ENCODE measurements around the gene YY1. TPM values are rescaled to one million over a fixed set of nuclear protein-coding genes. Genes with fewer than 3 reads are reported as not detected.
"Not testable (repeated sequence)": the region's sequence is repeated elsewhere in the genome, so short reads cannot be mapped to it uniquely, and the experiment has no call there.

YY1 gene
- total RNA-seq, 4 donors from 2014 or later = 40.2 to 61.7 (median 53.2) TPM

- Histone ChIP-seq H3K27me3 (no peaks in the 10 kb centered on the region), H3K4me1 (peaks cover 0 to 23% of the 10 kb centered on the region in 2 donors), H3K27ac (peak overlapping the region; percentile 79 to 90), H3K36me3 (no peaks in the 10 kb centered on the region), H3K4me3 (peak overlapping the region; percentile 58 to 75), H3K9me3 (no peaks in the 10 kb centered on the region)
- DNase-seq = no peak
- TF ChIP-seq, protein P1, sequence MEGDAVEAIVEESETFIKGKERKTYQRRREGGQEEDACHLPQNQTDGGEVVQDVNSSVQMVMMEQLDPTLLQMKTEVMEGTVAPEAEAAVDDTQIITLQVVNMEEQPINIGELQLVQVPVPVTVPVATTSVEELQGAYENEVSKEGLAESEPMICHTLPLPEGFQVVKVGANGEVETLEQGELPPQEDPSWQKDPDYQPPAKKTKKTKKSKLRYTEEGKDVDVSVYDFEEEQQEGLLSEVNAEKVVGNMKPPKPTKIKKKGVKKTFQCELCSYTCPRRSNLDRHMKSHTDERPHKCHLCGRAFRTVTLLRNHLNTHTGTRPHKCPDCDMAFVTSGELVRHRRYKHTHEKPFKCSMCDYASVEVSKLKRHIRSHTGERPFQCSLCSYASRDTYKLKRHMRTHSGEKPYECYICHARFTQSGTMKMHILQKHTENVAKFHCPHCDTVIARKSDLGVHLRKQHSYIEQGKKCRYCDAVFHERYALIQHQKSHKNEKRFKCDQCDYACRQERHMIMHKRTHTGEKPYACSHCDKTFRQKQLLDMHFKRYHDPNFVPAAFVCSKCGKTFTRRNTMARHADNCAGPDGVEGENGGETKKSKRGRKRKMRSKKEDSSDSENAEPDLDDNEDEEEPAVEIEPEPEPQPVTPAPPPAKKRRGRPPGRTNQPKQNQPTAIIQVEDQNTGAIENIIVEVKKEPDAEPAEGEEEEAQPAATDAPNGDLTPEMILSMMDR (IDR thresholded peaks at IDR 0.05) = no peak
- no peak for TF ChIP-seq POLR2A (IDR thresholded peaks at IDR 0.05)
- intact Hi-C loops (cut with DNase I; ENCODE audit: low total_unique reads) = no loop called here
Measured at GRCh38 chr14:100307766-100308426, 69.0 kb downstream of the YY1 start.

DNA sequence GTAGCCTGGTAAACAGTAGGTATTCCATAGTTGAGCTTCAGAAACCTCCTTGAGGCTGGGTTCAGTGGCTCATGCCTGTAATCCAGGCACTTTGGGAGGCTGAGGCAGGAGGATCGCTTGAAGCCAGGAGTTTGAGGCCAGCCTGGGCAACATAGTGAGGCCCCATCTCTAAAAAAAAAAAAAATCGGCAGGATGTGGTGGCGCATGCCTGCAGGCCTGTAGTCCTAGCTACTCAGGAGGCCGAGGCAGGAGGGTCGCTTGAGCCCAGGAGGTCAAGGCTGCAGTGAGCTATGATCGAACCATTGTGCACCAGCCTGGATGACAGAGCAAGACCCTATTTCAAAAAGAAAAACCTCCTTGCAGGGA lies 69.5 kb downstream of the YY1 start:
- peaks cover 0 to 18% of the 10 kb centered on the region in 2 donors for H3K4me1 ChIP-seq
- H3K9me3 ChIP-seq; DNase-seq; intact Hi-C loops (cut with DNase I; ENCODE audit: low total_unique reads); H3K36me3 ChIP-seq; H3K4me3 ChIP-seq; H3K27me3 ChIP-seq: not testable (repeated sequence)
- H3K27ac ChIP-seq = peak overlapping the region in 1 of 2 donors; percentile 79

DNA sequence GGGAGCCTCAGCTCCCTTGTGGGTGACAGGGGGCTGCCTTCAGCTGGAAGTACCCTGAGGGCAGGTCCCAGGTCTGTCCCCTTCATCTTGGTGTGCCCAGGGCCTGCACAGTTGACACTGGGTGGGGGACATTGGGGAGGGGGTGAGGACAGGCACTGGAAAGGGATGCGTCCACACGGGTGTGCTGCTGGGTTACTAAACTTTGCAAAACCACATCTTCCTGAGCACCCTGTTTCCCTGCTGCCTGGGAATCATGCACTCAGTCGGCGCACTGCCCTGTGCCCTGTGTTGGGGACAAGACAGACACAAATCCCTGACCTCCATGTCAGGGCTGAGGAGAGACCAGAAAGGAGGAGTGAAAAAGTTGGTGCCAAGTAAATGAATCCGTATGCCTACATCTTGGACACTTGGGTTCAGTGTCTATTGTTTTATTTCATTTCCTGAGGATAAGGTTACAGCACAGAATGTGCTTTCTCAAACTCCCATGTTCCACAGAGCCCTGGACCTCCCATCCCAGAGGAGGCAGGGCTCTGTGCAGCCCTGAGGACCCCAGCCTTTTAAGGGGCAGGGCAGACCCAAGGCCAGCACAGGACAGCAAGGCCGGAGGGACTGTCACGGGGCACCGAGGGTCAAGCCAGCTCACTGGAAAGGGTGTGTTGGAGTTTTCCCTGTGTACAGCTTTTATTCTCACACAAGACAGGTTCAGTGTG lies 70.2 kb downstream of the YY1 start:
- no peak overlapping the region for H3K4me3 ChIP-seq
- no peak for DNase-seq
- intact Hi-C loops (cut with DNase I; ENCODE audit: low total_unique reads) = no loop called here
- TF ChIP-seq, protein P1 (IDR thresholded peaks at IDR 0.05) = no peak
- TF ChIP-seq POLR2A (IDR thresholded peaks at IDR 0.05) = peak; percentile 6 to 22
- H3K4me1 ChIP-seq = peaks cover 0 to 17% of the 10 kb centered on the region in 2 donors
- no peaks in the 10 kb centered on the region for H3K27me3 ChIP-seq
- no peaks in the 10 kb centered on the region for H3K9me3 ChIP-seq
- H3K36me3 ChIP-seq = no peaks in the 10 kb centered on the region
- peak overlapping the region; percentile 39 to 79 for H3K27ac ChIP-seq

GRCh38 chr14:100312110-100312876 lies 73.3 kb downstream of the YY1 start:
- H3K27ac ChIP-seq; H3K4me1 ChIP-seq; DNase-seq; H3K9me3 ChIP-seq; H3K27me3 ChIP-seq; H3K36me3 ChIP-seq; intact Hi-C loops (cut with DNase I; ENCODE audit: low total_unique reads); H3K4me3 ChIP-seq: not testable (repeated sequence)

DNA sequence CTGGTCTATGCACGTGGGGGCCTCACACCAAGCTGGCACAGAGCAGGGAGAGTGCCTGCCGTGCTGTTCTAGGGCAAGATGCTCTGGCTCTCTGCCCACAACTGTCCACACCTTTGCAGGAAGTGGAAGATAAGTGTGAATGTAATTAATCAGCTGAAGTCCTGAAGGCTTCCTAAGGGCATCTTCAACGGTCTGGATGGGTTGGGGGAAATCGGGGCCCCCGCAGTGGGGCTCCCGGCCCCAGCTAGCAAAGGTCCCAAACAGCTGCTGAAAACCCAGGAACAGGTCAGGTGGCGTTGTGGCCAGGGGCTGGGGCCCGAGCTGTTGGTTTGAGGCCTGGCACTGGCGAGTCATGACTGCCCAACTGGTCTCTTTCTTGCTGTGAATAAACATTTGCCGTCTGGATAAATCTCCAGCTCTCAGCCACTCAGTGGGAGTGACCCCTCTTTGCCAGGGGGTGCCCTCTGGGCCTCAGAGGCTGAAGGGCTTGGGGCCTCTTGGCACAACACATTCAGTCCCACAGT lies 74.0 kb downstream of the YY1 start:
- H3K27ac ChIP-seq = no peak overlapping the region
- TF ChIP-seq POLR2A (IDR thresholded peaks at IDR 0.05) = no peak
- TF ChIP-seq, protein P1 (IDR thresholded peaks at IDR 0.05) = no peak
- intact Hi-C loops (cut with DNase I; ENCODE audit: low total_unique reads) = no loop called here
- no peak for DNase-seq
- no peaks in the 10 kb centered on the region for H3K36me3 ChIP-seq
- no peak overlapping the region for H3K4me3 ChIP-seq
- H3K4me1 ChIP-seq = peaks cover 0 to 1% of the 10 kb centered on the region in 2 donors
- H3K27me3 ChIP-seq = no peaks in the 10 kb centered on the region
- H3K9me3 ChIP-seq = no peaks in the 10 kb centered on the region

Data from uterus (tissue), 4 donors.